CD8-positive, alpha-beta memory T cell (primary cell): ENCODE results near the gene PAF1. TPM values are rescaled to one million over a fixed set of nuclear protein-coding genes. Genes with fewer than 3 reads are reported as not detected.
A peak's percentile ranks its signal among the peaks of the same experiment; 100 is the strongest.
"Not testable (repeated sequence)": the region's sequence is repeated elsewhere in the genome, so short reads cannot be mapped to it uniquely, and the experiment has no call there.

ENCODE experiments used
- CTCF ChIA-PET: fragments of 350-600 bp; sonication (Branson Sonifier 250); formaldehyde crosslinking; loops from one replicate; lab custom pipeline; 2021; ENCODE audit warnings: antibody characterized with exemption; lab: Charles Lee
- POLR2A ChIA-PET: fragments of 350-600 bp; sonication (Branson Sonifier 250); formaldehyde crosslinking; loops from one replicate; lab custom pipeline; 2021; ENCODE audit warnings: antibody characterized with exemption; lab: Charles Lee
- DNase-seq, 5 donors: peaks; one replicate each; pipeline versions ENCODE4 v3.0.0 to v3.0.0-alpha.2; 2020 to 2022; ENCODE audit warnings: mixed read lengths in 1 of 5
- H3K27ac ChIP-seq: one replicate; pipeline ENCODE4 v1.7.0; 2013; ENCODE audit warnings: low read depth, mild to moderate bottlenecking, low read length, moderate library complexity
- H3K27me3 ChIP-seq: 2 replicates; pipeline ENCODE4 v1.7.0; 2013; ENCODE audit warnings: low read length, mild to moderate bottlenecking; ENCODE audit not compliant: insufficient read depth, poor library complexity, severe bottlenecking
- H3K36me3 ChIP-seq: 2 replicates; pipeline ENCODE4 v1.7.0; 2013; ENCODE audit warnings: mild to moderate bottlenecking, low read length, moderate library complexity; ENCODE audit not compliant: insufficient read depth
- H3K4me1 ChIP-seq: 2 replicates; pipeline ENCODE4 v1.7.0; 2013; ENCODE audit warnings: mild to moderate bottlenecking, low read length, moderate library complexity; ENCODE audit not compliant: insufficient read depth
- H3K4me3 ChIP-seq: 2 replicates; pipeline ENCODE4 v1.7.0; 2013; ENCODE audit warnings: mild to moderate bottlenecking, low read length
- H3K9me3 ChIP-seq: 2 replicates; pipeline ENCODE4 v1.7.0; 2013; ENCODE audit warnings: mild to moderate bottlenecking, low read length
- H3K27ac Mint-ChIP-seq, 8 donors: one replicate each; pipeline ENCODE4 v1.8.0; 2020 to 2021; ENCODE audit warnings: mixed read lengths in 8 of 8, mild to moderate bottlenecking in 6 of 8, inconsistent platforms in 3 of 8, moderate library complexity in 3 of 8
- H3K27me3 Mint-ChIP-seq, 2 donors: one replicate each; pipeline ENCODE4 v1.8.0; 2020 to 2021; ENCODE audit warnings: mixed read lengths in 2 of 2, mild to moderate bottlenecking in 1 of 2, moderate library complexity in 1 of 2
- H3K36me3 Mint-ChIP-seq, 3 donors: one replicate each; pipeline ENCODE4 v1.8.0; 2020 to 2021; ENCODE audit warnings: mixed read lengths in 3 of 3, inconsistent platforms in 1 of 3, mild to moderate bottlenecking in 1 of 3
- H3K4me1 Mint-ChIP-seq, 3 donors: one replicate each; pipeline ENCODE4 v1.8.0; 2020 to 2021; ENCODE audit warnings: mixed read lengths in 3 of 3, inconsistent platforms in 1 of 3, mild to moderate bottlenecking in 1 of 3
- H3K4me3 Mint-ChIP-seq, 7 donors: one replicate each; pipeline ENCODE4 v1.8.0; 2020 to 2021; ENCODE audit warnings: mixed read lengths in 7 of 7, mild to moderate bottlenecking in 6 of 7, moderate library complexity in 4 of 7, inconsistent platforms in 2 of 7
- H3K9me3 Mint-ChIP-seq, 5 donors: one replicate each; pipeline ENCODE4 v1.8.0; 2020 to 2022; ENCODE audit warnings: mixed read lengths in 5 of 5, mild to moderate bottlenecking in 3 of 5, moderate library complexity in 2 of 5, inconsistent platforms in 1 of 5
- polyA plus RNA-seq: library from polyadenylated mRNA; unstranded; fragments of 300-500 nt; fragmentation: Illumina TruSeq; gene quantifications from one replicate; pipeline ENCODE4 v1.2.3, GENCODE V29; 2021
- total RNA-seq, 2 experiments: library from RNA; stranded (reverse); gene quantifications; one replicate each; pipeline ENCODE4 v1.2.3, GENCODE V29; 2021

PAF1 gene
- total and polyA plus RNA-seq, 3 experiments from 2014 or later, result 44.6 to 50.2 (median 46.9) TPM

DNA sequence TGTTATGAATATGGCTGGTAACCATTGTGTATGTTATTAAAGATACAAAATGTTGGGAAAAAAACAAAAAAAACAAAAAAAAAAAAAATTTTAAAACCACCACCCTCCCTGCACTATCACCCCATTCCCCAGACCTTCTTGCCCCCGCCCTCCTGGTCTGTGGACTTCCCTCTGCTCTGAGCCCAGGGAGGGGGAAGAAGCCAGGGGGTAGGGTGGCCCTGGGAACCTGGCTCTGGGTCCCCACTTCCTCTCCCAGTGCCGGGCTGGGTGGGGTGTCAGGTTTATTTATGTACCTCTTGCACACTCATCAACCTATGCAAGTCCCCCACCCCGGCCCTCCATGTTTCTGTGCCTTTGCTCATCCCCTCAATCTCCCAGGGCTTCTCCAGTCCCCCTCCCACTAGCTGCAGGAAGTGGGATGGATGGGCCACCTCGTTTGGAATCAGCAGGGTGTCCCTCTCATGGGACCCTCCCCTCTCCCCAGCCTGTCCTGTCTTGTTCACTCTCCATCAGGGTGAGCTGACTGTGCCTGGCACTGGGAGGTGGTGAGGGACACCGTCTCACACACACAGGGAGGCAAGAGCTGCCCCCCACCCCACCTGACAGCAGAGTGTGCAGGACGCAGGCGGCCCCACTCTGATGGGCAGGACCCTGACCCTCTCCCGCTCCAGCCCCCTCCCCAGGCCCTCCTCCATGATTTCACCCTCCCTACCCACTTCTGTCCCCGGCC is 5.9 kb downstream of the PAF1 start:
- H3K27me3 Mint-ChIP-seq, result peaks cover 0 to 2% of the 10 kb centered on the region in 2 donors
- peaks cover 0 to 89% (median 18%) of the 10 kb centered on the region in 3 donors for H3K36me3 Mint-ChIP-seq
- H3K9me3 Mint-ChIP-seq, result no peaks in the 10 kb centered on the region
- POLR2A ChIA-PET, result no interaction called here
- CTCF ChIA-PET, result interaction anchor here (1.4 kb wide), 1 partner anchor 13 kb away, joined by 3 read pairs; no protein-coding TSS in a partner anchor
- Histone ChIP-seq H3K9me3 (no peaks in the 10 kb centered on the region), H3K4me1 (peaks cover 7% of the 10 kb centered on the region), H3K27me3 (no peaks in the 10 kb centered on the region), H3K4me3 (no peak overlapping the region), H3K27ac (no peak overlapping the region), H3K36me3 (peaks cover 38% of the 10 kb centered on the region)
- H3K4me3 Mint-ChIP-seq, result no peak overlapping the region
- no peak for DNase-seq
- peaks cover 11 to 13% (median 13%) of the 10 kb centered on the region in 3 donors for H3K4me1 Mint-ChIP-seq
- H3K27ac Mint-ChIP-seq, result peak overlapping the region in 4 of 8 donors; percentile 66 to 84 (median 78)

DNA sequence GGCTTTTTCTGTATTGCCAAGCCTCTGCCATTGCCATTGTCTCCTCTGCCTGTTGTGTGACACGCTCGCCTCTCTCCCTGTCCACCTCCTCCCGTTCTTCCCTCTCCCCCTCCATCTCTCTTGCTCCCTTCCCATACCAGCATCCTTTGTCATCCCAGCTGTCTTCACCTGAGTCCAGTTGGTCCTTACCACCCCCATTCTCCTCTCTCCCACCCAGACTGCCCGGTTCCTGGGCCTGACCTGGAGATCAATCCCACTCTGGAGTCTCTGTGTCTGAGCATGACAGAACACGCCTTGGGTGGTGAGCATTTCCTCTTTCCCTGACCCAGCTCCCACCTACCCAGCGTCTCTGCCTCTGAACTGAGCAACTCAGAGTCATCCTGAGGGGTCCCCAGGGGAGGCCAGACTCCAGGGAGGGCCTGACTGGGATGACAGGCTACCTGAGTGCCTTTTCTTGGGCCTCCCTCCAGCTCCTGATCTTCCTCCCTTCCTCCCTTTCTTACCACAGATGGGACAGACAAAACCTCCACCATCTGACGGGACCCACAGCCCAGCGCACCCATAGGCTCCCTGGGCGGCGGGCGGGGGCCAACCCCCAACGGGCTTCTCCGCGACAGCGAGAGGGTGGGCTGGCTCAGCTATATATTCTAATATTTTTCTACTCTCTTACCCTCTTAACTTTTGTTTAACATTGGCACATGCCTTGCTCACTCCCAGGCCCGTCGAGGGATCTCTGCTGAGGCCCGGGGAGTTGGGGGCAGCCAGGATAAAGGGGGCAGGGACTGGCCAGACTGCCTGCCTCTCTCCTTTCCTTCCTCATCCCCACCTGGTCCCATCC is 7.7 kb downstream of the PAF1 start:
- H3K4me1 Mint-ChIP-seq, result peaks cover 0 to under 1% (median under 1%) of the 10 kb centered on the region in 3 donors
- H3K27me3 ChIP-seq, result no peaks in the 10 kb centered on the region
- H3K36me3 ChIP-seq, result peaks cover 36% of the 10 kb centered on the region
- H3K9me3 Mint-ChIP-seq, result no peaks in the 10 kb centered on the region
- ChIA-PET POLR2A (interaction anchor here (0.6 kb wide), 1 partner anchor 542 kb away, joined by 7 read pairs; no protein-coding TSS in a partner anchor), CTCF (interaction anchor here (1.1 kb wide), 1 partner anchor 29 kb away, joined by 3 read pairs; the partner anchor contains the start of gene PLEKHG2)
- peak overlapping the region in 2 of 7 donors; percentile 37 to 51 for H3K4me3 Mint-ChIP-seq
- no peak for DNase-seq
- no peak overlapping the region for H3K4me3 ChIP-seq
- H3K27ac Mint-ChIP-seq, result peak overlapping the region in 4 of 8 donors; percentile 5 to 72 (median 65)
- no peaks in the 10 kb centered on the region for H3K27me3 Mint-ChIP-seq
- no peaks in the 10 kb centered on the region for H3K4me1 ChIP-seq
- H3K27ac ChIP-seq, result no peak overlapping the region
- no peaks in the 10 kb centered on the region for H3K9me3 ChIP-seq
- H3K36me3 Mint-ChIP-seq, result peaks cover 0 to 93% (median 17%) of the 10 kb centered on the region in 3 donors

DNA sequence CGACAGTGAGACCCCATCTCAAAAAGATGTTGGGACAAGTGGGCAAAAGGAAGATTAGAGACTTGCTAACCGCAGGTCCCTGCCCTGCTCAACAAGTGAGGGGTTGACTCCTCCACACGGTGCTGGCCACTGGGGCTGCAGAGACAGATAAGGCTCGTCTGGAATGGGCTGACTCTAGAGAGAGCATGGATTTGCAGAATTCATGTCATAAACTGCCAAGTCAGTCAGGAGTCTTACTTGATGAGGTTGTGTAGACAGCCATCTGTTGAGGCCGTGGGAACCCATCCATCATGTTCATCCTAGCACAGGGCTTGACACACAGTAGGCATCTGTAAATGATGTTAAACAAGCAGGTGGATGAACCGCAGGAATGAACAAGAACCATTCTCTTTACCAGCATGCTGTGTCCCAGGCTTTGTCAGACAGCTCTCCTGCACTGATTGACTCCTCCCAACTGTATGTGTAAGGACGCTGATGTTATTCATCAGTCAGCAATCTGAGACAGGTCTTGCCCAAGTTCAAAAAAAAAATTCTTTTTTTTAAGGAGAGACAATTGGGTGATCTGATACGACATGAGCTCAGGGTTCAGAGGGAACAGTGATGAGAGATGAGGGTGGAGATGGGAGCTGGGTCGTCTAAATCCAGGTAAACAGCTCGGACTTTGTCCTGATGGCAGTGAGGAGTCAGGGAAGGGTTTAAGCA is 8.8 kb downstream of the PAF1 start:
- no peak overlapping the region for H3K27ac ChIP-seq
- H3K4me1 ChIP-seq, result no peaks in the 10 kb centered on the region
- no peak for DNase-seq
- H3K4me3 ChIP-seq, result no peak overlapping the region
- H3K27me3 ChIP-seq, result no peaks in the 10 kb centered on the region
- ChIA-PET POLR2A (no interaction called here), CTCF (interaction anchor here (1.1 kb wide), 1 partner anchor 30 kb away, joined by 3 read pairs; the partner anchor contains the start of gene PLEKHG2)
- peaks cover 33% of the 10 kb centered on the region for H3K36me3 ChIP-seq
- H3K4me3 Mint-ChIP-seq, result peak overlapping the region in 1 of 7 donors; percentile 20
- no peaks in the 10 kb centered on the region for H3K4me1 Mint-ChIP-seq
- H3K36me3 Mint-ChIP-seq, result peaks cover 0 to 95% (median 22%) of the 10 kb centered on the region in 3 donors
- H3K27me3 Mint-ChIP-seq, result no peaks in the 10 kb centered on the region
- H3K9me3 Mint-ChIP-seq, result no peaks in the 10 kb centered on the region
- H3K27ac Mint-ChIP-seq, result peak overlapping the region in 6 of 8 donors; percentile 9 to 97 (median 64)
- no peaks in the 10 kb centered on the region for H3K9me3 ChIP-seq

DNA sequence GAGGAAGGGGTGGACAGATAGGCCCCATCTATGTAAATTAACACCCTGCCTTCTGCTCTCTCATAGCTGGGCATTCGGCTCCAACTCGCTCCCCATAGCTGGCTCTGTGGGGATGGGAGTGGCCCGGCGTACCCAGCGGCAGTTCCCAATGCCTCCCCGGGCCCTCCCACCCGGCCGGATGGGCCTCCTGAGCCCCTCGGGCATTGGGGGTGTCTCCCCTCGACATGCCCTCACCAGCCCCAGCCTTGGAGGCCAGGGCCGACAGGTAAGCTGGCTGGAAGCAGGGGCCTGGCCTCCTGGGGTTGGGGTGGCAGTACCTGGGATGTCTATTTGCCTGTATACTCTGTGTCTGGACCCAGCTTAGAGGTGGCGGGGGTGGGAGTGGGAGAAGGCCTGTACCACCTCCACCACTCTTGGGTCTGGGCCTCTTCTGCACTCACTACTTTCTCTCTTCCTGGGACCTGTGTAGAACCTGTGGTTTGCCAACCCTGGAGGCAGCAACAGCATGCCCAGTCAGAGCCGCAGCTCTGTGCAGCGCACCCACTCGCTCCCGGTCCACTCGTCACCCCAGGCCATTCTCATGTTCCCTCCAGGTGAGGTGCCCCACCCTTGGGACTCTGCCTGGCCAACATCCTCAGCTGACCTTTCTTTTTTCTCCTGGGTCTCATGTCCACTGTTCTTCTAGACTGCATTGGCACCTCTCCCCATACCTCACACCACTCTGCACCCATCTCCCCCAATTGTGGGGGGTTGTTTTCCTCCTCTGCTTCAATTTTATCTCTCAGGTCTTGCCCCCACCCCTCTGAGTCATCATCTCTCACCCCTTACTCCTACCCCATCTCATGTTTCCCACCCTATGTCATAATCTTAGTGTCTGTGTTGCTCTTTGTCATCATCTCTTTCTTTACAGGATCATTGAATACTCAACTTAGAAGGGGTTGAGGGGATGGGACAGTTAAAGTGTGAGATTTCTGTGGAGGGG is 10.1 kb downstream of the PAF1 start:
- no peaks in the 10 kb centered on the region for H3K4me1 ChIP-seq
- Mint-ChIP-seq H3K27ac (peak overlapping the region in 3 of 8 donors; percentile 5 to 85 (median 48)), H3K4me1 (no peaks in the 10 kb centered on the region), H3K4me3 (peak overlapping the region in 1 of 7 donors; percentile 18), H3K9me3 (no peaks in the 10 kb centered on the region), H3K27me3 (no peaks in the 10 kb centered on the region), H3K36me3 (peaks cover 0 to 95% (median 19%) of the 10 kb centered on the region in 3 donors)
- CTCF ChIA-PET, result interaction anchor here (1.2 kb wide), 1 partner anchor 18 kb away, joined by 3 read pairs; no protein-coding TSS in a partner anchor
- H3K9me3 ChIP-seq, result no peaks in the 10 kb centered on the region
- H3K36me3 ChIP-seq, result peaks cover 37% of the 10 kb centered on the region
- no peak for DNase-seq
- no peak overlapping the region for H3K4me3 ChIP-seq
- no peak overlapping the region for H3K27ac ChIP-seq
- POLR2A ChIA-PET, result no interaction called here
- no peaks in the 10 kb centered on the region for H3K27me3 ChIP-seq

DNA sequence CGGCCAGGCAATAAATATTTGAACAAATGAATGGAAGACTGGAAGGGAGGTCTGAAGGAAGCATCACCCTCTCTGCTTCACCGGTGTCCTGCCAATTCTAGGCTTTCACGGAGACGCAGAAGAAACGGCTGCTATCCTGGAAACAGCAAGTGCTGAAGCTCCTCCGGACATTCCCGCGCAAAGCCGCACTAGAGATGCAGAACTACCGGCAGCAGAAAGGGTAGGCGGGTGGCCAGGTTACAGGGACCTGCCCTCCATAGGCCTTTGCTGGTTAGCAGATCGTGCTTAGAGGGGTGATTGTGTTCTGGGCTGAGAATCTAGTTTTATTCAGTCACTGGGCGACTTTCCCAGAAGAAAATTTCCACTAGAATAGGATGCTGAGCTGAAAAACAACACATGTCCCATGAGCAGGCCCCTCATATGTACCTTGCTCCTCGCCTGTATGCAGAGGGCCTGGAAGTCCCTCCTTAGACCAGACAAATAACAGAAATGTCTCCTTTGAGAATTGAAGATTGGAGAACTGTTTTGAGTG is 11.0 kb downstream of the PAF1 start:
- DNase-seq, result no peak
- Mint-ChIP-seq H3K9me3 (no peaks in the 10 kb centered on the region), H3K4me1 (no peaks in the 10 kb centered on the region), H3K36me3 (peaks cover 0 to 95% (median 19%) of the 10 kb centered on the region in 3 donors), H3K27me3 (no peaks in the 10 kb centered on the region), H3K4me3 (no peak overlapping the region), H3K27ac (peak overlapping the region in 1 of 8 donors; percentile 42)
- H3K4me1 ChIP-seq, result no peaks in the 10 kb centered on the region
- no peak overlapping the region for H3K4me3 ChIP-seq
- H3K27ac ChIP-seq, result no peak overlapping the region
- CTCF ChIA-PET, result interaction anchor here (1.2 kb wide), 1 partner anchor 17 kb away, joined by 3 read pairs; no protein-coding TSS in a partner anchor
- POLR2A ChIA-PET, result no interaction called here
- no peaks in the 10 kb centered on the region for H3K27me3 ChIP-seq
- no peaks in the 10 kb centered on the region for H3K9me3 ChIP-seq
- H3K36me3 ChIP-seq, result peaks cover 37% of the 10 kb centered on the region

DNA sequence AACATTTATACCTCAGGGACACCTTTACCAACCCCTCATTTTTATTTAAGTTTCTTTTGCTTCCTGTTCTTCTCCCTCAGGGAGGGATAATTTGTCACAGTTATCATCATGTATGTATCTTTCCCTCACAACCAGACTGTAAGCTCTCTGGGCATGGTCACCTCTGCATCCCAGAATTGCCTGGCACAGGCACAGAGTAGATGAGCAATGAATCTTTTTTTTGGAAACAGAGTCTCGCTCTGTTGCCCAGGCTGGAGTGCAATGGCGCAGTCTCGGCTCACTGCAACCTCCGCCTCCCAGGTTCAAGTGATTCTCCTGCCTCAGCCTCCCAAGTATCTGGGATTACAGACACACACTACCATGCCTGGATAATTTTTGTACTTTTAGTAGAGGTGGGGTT is 11.5 kb downstream of the PAF1 start:
- peaks cover 37% of the 10 kb centered on the region for H3K36me3 ChIP-seq
- DNase-seq, POLR2A ChIA-PET, H3K9me3 ChIP-seq, H3K4me3 ChIP-seq, H3K4me1 Mint-ChIP-seq, H3K27me3 ChIP-seq, H3K27me3 Mint-ChIP-seq, H3K4me1 ChIP-seq, H3K27ac ChIP-seq, H3K4me3 Mint-ChIP-seq, H3K9me3 Mint-ChIP-seq: not testable (repeated sequence)
- Mint-ChIP-seq H3K36me3 (peaks cover 0 to 96% (median 19%) of the 10 kb centered on the region in 3 donors), H3K27ac (peak overlapping the region in 3 of 8 donors; percentile 15 to 79 (median 63))
- CTCF ChIA-PET, result interaction anchor here (1.2 kb wide), 1 partner anchor 16 kb away, joined by 3 read pairs; no protein-coding TSS in a partner anchor
